HepG2 (cell line): Measurements from ENCODE around the gene MRPL14. TPM values are rescaled to one million over a fixed set of nuclear protein-coding genes. Genes with fewer than 3 reads are reported as not detected.

ENCODE experiments used
- ARID4A ChIP-seq: sonication (generic); formaldehyde crosslinking; IDR thresholded peaks from 2 replicates; pipeline ENCODE4 v1.5.0; 2020; ENCODE audit warnings: mild to moderate bottlenecking, missing genetic modification reagents, borderline replicate concordance
- ASH2L ChIP-seq: fragments of 300-600, 200-600 bp; sonication (generic); IDR thresholded peaks from 2 replicates; pipeline ENCODE4 v1.7.0; 2017; ENCODE audit warnings: low read depth, mild to moderate bottlenecking, moderate library complexity, mixed read lengths, low read length; ENCODE audit not compliant: insufficient read length
- HDAC1 ChIP-seq: sonication (generic); formaldehyde crosslinking; IDR thresholded peaks from 2 replicates; pipeline ENCODE4 v1.5.1; 2020; ENCODE audit warnings: mild to moderate bottlenecking, missing genetic modification reagents
- HNF4A ChIP-seq: sonication (generic); formaldehyde crosslinking; IDR thresholded peaks from 2 replicates; pipeline ENCODE4 v1.4.0; 2020; ENCODE audit warnings: missing genetic modification reagents
- PHB2 ChIP-seq: fragments of 450-650 bp; IDR thresholded peaks from 2 replicates; pipeline ENCODE4 v1.6.1; 2018; ENCODE audit not compliant: partially characterized antibody
- PPARG ChIP-seq: conservative IDR thresholded peaks from 2 replicates; pipeline ENCODE4 v1.6.1; 2016; ENCODE audit warnings: missing biosample characterization, missing genetic modification reagents
- RFX1 ChIP-seq: fragments of 450-650 bp; IDR thresholded peaks from 2 replicates; pipeline ENCODE4 v1.6.1; 2017
- STAG1 ChIP-seq: sonication (generic); formaldehyde crosslinking; IDR thresholded peaks from 2 replicates; pipeline ENCODE4 v1.4.0; 2020; ENCODE audit warnings: missing genetic modification reagents
- THAP7 ChIP-seq: sonication (generic); formaldehyde crosslinking; IDR thresholded peaks from 2 replicates; pipeline ENCODE4 v1.8.1; 2023; ENCODE audit warnings: mild to moderate bottlenecking, missing genetic modification reagents
- ZNF232 ChIP-seq: sonication (generic); formaldehyde crosslinking; IDR thresholded peaks from 2 replicates; pipeline ENCODE4 v1.4.0; 2020; ENCODE audit warnings: missing genetic modification reagents, borderline replicate concordance
- ZNF441 ChIP-seq: sonication (generic); formaldehyde crosslinking; IDR thresholded peaks from 2 replicates; pipeline ENCODE4 v1.7.0; 2021; ENCODE audit warnings: missing genetic modification reagents, borderline replicate concordance
- ZNF703 ChIP-seq: sonication (generic); formaldehyde crosslinking; IDR thresholded peaks from 2 replicates; pipeline ENCODE4 v1.5.1; 2020; ENCODE audit warnings: missing genetic modification reagents, mild to moderate bottlenecking, moderate library complexity, borderline replicate concordance
- ZNF850 ChIP-seq: sonication (generic); formaldehyde crosslinking; conservative IDR thresholded peaks from 2 replicates; pipeline ENCODE4 v1.9.0; 2021; ENCODE audit warnings: mild to moderate bottlenecking, missing genetic modification reagents
- polyA plus RNA-seq, 8 experiments: library from polyadenylated mRNA; depleted of rRNA in 3 of 8; stranded (reverse) in 7 of 8; unstranded in 1 of 8; fragments of >200 nt; fragmentation: Illumina TruSeq in 4 of 8; extraction: Trizol in 4 of 8; gene quantifications; 2 replicates each; pipeline versions ENCODE4 v1.2.1 to v1.2.3, GENCODE V29; 2011 to 2016; ENCODE audit warnings: low read depth in 4 of 8, missing spikeins in 1 of 8, mixed read lengths in 1 of 8; ENCODE audit not compliant: insufficient read depth in 1 of 8
- total RNA-seq, 5 experiments: library from RNA; depleted of rRNA; stranded (reverse); fragments of >200 nt; fragmentation: Illumina TruSeq; extraction: Trizol; gene quantifications; 2 replicates each; pipeline ENCODE4 v1.2.3, GENCODE V29; 2016; ENCODE audit warnings: low read depth in 1 of 5
- TF ChIP-seq, protein P1 (sequence below): IDR thresholded peaks from 2 replicates; pipeline ENCODE4 v1.6.1; 2016
- TF ChIP-seq, protein P2 (sequence below): sonication (generic); formaldehyde crosslinking; IDR thresholded peaks from 2 replicates; pipeline ENCODE4 v1.4.0; 2020; ENCODE audit warnings: missing genetic modification reagents
- TF ChIP-seq, protein P3 (sequence below): sonication (generic); formaldehyde crosslinking; IDR thresholded peaks from 2 replicates; pipeline ENCODE4 v1.5.1; 2020; ENCODE audit warnings: mild to moderate bottlenecking, missing genetic modification reagents, borderline replicate concordance

The MRPL14 gene
- total and polyA plus RNA-seq, 2 of the 13 experiments (the other 11 are each of a cell fraction or from before 2014, with no cell fraction given) = 157 to 178 TPM

DNA sequence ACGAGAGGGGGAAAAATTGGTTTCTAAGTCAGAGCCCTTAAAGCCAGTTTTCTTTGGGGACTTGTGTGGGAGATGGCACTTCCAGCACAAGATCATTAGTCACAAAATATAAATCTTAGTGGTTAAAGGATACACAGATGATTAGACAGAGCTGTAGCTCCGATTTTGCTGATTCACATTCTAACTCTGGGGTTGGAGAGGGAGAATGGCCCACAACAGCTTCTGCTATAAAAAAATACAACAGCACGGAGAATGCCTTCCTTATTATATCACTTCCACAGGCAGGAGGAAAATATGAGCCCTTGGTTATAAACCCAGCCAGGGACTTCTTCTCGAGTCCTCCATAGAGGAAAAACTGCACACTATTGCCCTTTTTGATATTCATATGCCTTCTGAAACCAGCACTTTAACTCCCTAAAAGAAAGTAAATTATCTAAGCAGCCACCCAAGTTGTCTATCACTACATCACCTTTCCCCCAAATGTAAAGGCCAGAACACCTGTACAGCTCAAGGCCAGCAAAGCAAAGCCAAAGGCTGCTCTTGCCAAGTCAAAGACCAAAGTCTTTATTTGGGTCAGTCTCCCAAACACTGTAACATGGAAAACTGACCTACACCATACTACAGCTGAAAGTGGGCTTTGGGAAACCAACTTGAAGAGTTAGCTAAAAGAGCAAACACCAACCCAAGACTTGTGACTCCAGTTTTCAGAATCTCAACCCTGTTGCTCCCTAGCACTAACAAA, 10.4 kb downstream of the MRPL14 start (continued):
- TF ChIP-seq, protein P1, sequence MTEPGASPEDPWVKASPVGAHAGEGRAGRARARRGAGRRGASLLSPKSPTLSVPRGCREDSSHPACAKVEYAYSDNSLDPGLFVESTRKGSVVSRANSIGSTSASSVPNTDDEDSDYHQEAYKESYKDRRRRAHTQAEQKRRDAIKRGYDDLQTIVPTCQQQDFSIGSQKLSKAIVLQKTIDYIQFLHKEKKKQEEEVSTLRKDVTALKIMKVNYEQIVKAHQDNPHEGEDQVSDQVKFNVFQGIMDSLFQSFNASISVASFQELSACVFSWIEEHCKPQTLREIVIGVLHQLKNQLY (CRISPR knock-in tag) = no peak
- TF ChIP-seq STAG1 = peak; percentile 2; the same call in 1 of the 2 replicates
- TF ChIP-seq ARID4A = no peak; the same call in 1 of the 2 replicates
- TF ChIP-seq THAP7 = no peak
- TF ChIP-seq, protein P2, sequence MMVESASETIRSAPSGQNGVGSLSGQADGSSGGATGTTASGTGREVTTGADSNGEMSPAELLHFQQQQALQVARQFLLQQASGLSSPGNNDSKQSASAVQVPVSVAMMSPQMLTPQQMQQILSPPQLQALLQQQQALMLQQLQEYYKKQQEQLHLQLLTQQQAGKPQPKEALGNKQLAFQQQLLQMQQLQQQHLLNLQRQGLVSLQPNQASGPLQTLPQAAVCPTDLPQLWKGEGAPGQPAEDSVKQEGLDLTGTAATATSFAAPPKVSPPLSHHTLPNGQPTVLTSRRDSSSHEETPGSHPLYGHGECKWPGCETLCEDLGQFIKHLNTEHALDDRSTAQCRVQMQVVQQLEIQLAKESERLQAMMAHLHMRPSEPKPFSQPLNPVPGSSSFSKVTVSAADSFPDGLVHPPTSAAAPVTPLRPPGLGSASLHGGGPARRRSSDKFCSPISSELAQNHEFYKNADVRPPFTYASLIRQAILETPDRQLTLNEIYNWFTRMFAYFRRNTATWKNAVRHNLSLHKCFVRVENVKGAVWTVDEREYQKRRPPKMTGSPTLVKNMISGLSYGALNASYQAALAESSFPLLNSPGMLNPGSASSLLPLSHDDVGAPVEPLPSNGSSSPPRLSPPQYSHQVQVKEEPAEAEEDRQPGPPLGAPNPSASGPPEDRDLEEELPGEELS (CRISPR knock-in tag) = no peak
- TF ChIP-seq ZNF703 (CRISPR knock-in tag) = no peak
- TF ChIP-seq, protein P3, sequence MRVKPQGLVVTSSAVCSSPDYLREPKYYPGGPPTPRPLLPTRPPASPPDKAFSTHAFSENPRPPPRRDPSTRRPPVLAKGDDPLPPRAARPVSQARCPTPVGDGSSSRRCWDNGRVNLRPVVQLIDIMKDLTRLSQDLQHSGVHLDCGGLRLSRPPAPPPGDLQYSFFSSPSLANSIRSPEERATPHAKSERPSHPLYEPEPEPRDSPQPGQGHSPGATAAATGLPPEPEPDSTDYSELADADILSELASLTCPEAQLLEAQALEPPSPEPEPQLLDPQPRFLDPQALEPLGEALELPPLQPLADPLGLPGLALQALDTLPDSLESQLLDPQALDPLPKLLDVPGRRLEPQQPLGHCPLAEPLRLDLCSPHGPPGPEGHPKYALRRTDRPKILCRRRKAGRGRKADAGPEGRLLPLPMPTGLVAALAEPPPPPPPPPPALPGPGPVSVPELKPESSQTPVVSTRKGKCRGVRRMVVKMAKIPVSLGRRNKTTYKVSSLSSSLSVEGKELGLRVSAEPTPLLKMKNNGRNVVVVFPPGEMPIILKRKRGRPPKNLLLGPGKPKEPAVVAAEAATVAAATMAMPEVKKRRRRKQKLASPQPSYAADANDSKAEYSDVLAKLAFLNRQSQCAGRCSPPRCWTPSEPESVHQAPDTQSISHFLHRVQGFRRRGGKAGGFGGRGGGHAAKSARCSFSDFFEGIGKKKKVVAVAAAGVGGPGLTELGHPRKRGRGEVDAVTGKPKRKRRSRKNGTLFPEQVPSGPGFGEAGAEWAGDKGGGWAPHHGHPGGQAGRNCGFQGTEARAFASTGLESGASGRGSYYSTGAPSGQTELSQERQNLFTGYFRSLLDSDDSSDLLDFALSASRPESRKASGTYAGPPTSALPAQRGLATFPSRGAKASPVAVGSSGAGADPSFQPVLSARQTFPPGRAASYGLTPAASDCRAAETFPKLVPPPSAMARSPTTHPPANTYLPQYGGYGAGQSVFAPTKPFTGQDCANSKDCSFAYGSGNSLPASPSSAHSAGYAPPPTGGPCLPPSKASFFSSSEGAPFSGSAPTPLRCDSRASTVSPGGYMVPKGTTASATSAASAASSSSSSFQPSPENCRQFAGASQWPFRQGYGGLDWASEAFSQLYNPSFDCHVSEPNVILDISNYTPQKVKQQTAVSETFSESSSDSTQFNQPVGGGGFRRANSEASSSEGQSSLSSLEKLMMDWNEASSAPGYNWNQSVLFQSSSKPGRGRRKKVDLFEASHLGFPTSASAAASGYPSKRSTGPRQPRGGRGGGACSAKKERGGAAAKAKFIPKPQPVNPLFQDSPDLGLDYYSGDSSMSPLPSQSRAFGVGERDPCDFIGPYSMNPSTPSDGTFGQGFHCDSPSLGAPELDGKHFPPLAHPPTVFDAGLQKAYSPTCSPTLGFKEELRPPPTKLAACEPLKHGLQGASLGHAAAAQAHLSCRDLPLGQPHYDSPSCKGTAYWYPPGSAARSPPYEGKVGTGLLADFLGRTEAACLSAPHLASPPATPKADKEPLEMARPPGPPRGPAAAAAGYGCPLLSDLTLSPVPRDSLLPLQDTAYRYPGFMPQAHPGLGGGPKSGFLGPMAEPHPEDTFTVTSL (CRISPR knock-in tag) = peak; percentile 38; the same call in 1 of the 2 replicates
- peak; percentile 39; the same call in 1 of the 2 replicates for TF ChIP-seq HDAC1 (CRISPR knock-in tag)
- TF ChIP-seq RFX1 = no peak
- no peak for TF ChIP-seq ZNF850 (CRISPR knock-in tag)
- no peak for TF ChIP-seq PHB2
- peak; percentile 86 for TF ChIP-seq HNF4A (CRISPR knock-in tag)
- TF ChIP-seq ZNF232 = peak; percentile 53; the same call in 1 of the 2 replicates
- peak; percentile 95 for TF ChIP-seq PPARG (CRISPR knock-in tag)
- TF ChIP-seq ZNF441 = no peak
- TF ChIP-seq ASH2L = no peak
